Suprapubic skin (tissue), 4 donors: ENCODE measurements around the gene NPB.

Experiments
- CTCF ChIP-seq, 2 donors: fragments of 200-600 bp in 1 of 2; fragments of 450-650 bp in 1 of 2; sonication (generic) in 1 of 2; IDR thresholded peaks; one replicate each; pipeline ENCODE4 v1.5.1; 2016 to 2019; ENCODE audit warnings: antibody characterized with exemption in 2 of 2, mild to moderate bottlenecking in 1 of 2, moderate library complexity in 1 of 2
- EP300 ChIP-seq: sonication (generic); formaldehyde crosslinking; IDR thresholded peaks from one replicate; pipeline ENCODE4 v1.6.1; 2017; ENCODE audit warnings: antibody characterized with exemption
- POLR2A ChIP-seq, 2 donors: fragments of 450-650 bp; IDR thresholded peaks; one replicate each; pipeline ENCODE4 v1.6.1; 2017; ENCODE audit warnings: antibody characterized with exemption in 2 of 2, mild to moderate bottlenecking in 2 of 2, moderate library complexity in 2 of 2
- POLR2AphosphoS5 ChIP-seq, 3 donors: sonication (generic); formaldehyde crosslinking; IDR thresholded peaks; one replicate each; pipeline ENCODE4 v1.6.1; 2017; ENCODE audit warnings: antibody characterized with exemption in 3 of 3

DNA sequence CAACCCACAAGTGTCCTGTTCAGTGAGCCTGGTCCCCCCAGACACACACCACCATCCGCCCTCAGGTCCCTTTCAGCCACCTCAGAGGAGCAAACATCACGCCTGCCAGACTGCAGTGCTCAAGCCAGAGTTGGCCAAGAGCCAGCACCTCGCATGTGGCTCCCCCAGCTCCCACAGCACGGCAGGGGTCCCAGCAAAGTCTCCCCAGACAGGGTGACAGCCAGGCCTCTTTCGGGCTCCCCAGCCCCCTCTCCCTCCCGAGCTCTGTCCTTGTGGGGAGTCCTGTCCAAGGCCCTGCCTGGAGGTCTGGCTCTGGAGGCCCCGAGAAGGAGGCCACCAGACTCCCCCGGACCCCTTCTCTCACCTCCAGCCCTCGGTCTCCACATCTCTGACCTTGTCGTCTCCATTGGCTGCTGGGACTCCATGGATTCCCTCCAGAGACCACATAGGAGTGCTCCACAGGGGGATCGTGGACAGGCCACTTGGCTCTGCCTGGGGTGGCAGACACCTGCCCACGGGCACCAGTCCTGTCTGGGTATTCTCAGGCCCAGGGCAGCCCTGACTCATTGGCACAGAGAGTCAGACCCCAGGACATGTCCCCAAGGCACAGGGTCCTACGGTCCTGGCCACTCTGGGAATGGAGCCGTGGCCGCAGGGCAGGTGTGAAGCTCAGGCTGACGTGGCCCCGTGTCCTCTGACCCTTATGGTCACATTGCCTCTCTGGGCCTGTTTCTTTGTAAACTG, 46.8 kb downstream of the NPB start:
- no peak for TF ChIP-seq CTCF (IDR thresholded peaks at IDR 0.05)
- no peak for TF ChIP-seq EP300
- TF ChIP-seq POLR2A (IDR thresholded peaks at IDR 0.05) = no peak
- no peak for TF ChIP-seq POLR2AphosphoS5 (IDR thresholded peaks at IDR 0.05)
